RCC 7860 (cell line): ENCODE measurements around the gene CWC27.
A peak's percentile ranks its signal among the peaks of the same experiment; 100 is the strongest.
"Not testable (repeated sequence)": the region's sequence is repeated elsewhere in the genome, so short reads cannot be mapped to it uniquely, and the experiment has no call there.

Experiments
- DNase-seq: peaks from one replicate; pipeline ENCODE4 v3.0.0-alpha.2; 2015; ENCODE audit warnings: low spot score
- FAIRE-seq: peaks from 2 replicates; lab custom pipeline; 2012; peaks lifted over from hg19 to GRCh38; lab: Jason Lieb, UNC

The CWC27 gene

DNA sequence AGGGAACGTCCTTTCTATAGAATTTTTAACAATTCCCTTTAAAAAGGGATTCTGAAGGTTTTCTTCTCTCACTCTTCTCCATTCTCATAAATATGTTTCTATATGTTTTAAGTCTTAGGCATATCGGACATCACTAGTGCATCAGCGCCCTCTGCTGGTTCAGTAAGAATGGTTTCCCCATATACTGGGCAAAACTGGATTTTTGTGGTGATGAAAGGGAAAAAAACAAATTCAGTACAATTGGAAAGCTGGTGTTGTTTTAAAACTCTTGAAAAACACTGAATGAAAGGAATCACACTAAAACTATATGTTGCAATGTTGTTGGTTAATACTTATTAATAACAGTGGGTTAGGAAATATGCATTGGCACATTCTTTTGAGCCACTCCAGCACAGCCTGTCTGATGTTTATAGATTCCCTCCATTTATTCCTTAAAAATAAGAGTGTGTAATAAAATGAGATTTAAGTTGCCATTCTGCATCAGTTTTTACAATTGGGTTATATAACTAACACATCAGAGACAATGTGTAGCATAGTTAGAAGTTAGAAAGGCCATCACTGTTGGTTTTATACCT is 15.8 kb downstream of the CWC27 start:
- DNase-seq (peak; percentile 28), FAIRE-seq (no peak)

- FAIRE-seq (no peak), DNase-seq (no peak)
Observed at GRCh38 chr5:64786372-64786771, 17.6 kb downstream of the CWC27 start.

DNA sequence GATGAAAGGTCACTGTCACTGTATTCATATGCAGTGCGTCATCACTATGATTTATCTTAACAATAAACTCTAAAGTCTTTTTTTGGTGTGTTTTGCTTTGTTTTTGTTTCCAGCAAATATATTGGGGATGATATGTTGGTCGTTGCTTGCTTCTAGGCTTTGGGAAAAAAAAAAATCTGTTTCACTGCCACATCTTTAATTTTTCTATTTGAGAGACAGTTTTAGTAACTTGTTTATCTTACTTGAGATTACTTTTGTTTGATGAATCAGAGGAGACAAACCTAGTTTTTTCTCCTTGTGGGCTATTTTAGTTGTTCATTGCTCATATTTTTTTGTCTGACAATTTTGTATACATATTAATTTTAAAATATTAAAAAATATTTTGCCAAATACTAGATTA is 19.4 kb downstream of the CWC27 start:
- FAIRE-seq (no peak), DNase-seq (no peak)

DNA sequence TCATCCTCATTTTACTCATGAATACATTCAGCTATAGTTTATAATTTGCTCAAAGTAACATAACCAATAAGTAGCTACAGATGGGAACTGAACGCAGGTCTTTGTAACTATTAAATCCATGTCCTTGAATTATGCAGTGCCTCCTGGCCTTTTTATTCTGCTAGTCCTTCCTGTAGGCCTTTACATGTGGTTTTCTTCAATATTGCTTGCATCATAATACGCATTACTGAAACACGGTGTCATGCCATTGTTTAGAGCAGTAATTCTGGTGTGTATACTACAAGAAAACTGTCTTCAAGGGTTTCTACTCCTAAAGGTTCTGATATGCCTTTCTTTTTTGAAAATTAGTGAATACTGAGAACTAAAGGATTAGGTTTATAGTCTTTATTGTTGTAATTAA is 20.7 kb downstream of the CWC27 start:
- DNase-seq = no peak
- FAIRE-seq = no peak

- no peak for DNase-seq
- no peak for FAIRE-seq
Observed at GRCh38 chr5:64790210-64790609, 21.5 kb downstream of the CWC27 start.

DNA sequence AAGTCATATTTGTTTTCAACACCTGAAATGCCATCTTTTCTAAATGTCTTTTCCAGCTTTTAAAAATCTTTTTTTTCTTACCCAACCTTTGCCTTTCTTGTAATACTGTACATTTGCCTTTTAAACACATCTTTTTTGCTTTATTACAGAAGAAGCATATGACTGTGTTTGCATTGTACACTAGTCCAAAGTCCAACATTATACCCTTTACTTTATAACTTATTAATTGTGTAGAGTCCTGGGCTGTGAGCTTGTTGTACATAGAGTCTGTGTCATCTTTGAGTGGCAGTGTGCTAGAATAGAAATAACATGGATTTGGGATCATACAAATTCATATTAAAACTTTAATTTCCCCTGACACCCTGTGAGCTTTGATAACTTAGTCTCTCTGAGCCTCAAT is 23.7 kb downstream of the CWC27 start:
- DNase-seq (no peak), FAIRE-seq (no peak)

- FAIRE-seq (no peak), DNase-seq (no peak)
Observed at GRCh38 chr5:64794053-64794770, 25.5 kb downstream of the CWC27 start.

GRCh38 chr5:64796301-64796700 is 27.6 kb downstream of the CWC27 start:
- DNase-seq (no peak), FAIRE-seq (no peak)

GRCh38 chr5:64800926-64801325 is 32.2 kb downstream of the CWC27 start:
- FAIRE-seq = no peak
- DNase-seq = no peak

- DNase-seq = no peak
- no peak for FAIRE-seq
Observed at GRCh38 chr5:64806537-64806936, 37.8 kb downstream of the CWC27 start.

- FAIRE-seq (no peak), DNase-seq (no peak)
Observed at GRCh38 chr5:64807520-64807919, 38.8 kb downstream of the CWC27 start.

- DNase-seq (peak; percentile 40), FAIRE-seq (no peak)
Observed at GRCh38 chr5:64811050-64811640, 42.4 kb downstream of the CWC27 start.

DNA sequence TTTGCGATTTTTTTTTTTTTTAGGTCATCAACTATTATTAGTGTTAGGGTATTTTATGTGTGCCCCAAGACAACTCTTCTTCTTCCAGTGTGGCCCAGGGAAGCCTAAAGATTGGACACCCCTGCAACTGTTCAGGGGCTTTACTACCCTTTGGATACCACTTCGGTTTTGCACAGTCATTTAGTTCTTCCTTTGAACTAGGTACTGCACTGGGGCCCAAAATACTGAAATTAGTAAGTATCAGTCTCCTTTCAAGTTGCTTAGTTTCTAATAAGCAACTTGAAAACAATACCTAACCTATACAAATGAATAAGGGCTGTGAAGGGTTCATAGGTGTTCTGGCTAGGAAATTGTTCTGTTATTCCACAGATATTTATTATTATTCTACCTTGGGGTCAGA is 45.3 kb downstream of the CWC27 start:
- FAIRE-seq (no peak), DNase-seq (no peak)

DNA sequence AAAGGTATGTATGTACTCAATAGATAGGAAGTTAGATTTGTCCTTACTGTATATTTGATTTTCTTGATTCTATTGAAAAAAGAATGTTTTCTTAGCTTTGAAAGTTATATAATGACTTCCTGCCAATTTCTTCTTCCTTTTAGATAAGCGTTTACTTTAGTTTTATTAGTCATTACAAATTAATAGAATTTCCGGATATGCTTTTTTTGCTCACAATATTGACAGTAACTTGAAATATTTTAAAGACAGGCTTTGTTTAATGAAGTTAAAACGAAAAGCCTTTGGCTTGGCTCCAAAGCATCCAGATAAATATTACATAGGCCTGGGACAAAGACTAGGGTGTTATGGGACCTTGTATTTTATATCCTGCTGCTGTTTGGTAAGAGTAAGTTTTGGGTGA is 49.5 kb downstream of the CWC27 start:
- no peak for DNase-seq
- FAIRE-seq = no peak

DNA sequence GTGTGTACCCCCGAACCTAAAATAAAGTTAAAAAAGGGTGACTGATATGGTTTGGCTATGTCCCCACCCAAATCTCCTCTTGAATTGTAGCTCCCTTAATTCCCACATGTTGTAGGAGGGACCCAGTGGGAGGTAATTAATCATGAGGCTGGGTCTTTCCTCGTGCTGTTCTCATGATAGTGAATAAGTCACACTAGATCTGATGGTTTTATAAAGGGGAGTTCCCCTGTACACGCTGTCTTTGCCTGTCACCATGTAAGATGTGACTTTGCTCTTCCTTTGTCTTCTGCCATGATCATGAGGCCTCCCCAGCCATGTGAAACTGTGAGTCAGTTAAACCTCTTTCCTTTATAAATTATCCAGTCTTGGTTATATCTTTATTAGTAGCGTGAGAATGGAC is 50.6 kb downstream of the CWC27 start:
- not testable (repeated sequence) for DNase-seq, FAIRE-seq

- FAIRE-seq (no peak), DNase-seq (no peak)
Observed at GRCh38 chr5:64822320-64822719, 53.6 kb downstream of the CWC27 start.

- no peak for DNase-seq
- no peak for FAIRE-seq
Observed at GRCh38 chr5:64826541-64826940, 57.8 kb downstream of the CWC27 start.

GRCh38 chr5:64827703-64828102 is 59.0 kb downstream of the CWC27 start:
- FAIRE-seq = no peak
- no peak for DNase-seq

DNA sequence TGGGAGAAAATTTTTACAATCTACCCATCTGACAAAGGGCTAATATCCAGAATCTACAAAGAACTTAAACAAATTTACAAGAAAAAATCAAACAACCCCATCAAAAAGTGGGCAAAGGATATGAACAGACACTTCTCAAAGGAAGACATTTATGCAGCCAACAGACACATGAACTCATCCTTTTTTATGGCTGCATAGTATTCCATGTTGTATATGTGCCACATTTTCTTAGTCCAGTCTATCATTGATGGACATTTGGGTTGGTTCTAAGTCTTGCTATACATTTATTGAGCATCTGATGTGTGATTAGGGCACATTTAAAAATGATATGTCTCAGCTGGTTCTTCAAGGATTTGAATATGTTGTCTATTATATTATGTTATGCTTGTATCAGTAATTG is 61.9 kb downstream of the CWC27 start:
- FAIRE-seq, DNase-seq: not testable (repeated sequence)

- FAIRE-seq = no peak
- DNase-seq = no peak
Observed at GRCh38 chr5:64831996-64832395, 63.3 kb downstream of the CWC27 start.

GRCh38 chr5:64834037-64834436 is 65.3 kb downstream of the CWC27 start:
- DNase-seq (no peak), FAIRE-seq (no peak)

GRCh38 chr5:64834611-64835010 is 65.9 kb downstream of the CWC27 start:
- DNase-seq = no peak
- no peak for FAIRE-seq
